ENCODE results near the gene ZFAND2B. TPM values are rescaled to one million over a fixed set of nuclear protein-coding genes. Genes with fewer than 3 reads are reported as not detected.

Gene ZFAND2B
- polyA plus RNA-seq, 1 experiment: 62.9 TPM

DNA sequence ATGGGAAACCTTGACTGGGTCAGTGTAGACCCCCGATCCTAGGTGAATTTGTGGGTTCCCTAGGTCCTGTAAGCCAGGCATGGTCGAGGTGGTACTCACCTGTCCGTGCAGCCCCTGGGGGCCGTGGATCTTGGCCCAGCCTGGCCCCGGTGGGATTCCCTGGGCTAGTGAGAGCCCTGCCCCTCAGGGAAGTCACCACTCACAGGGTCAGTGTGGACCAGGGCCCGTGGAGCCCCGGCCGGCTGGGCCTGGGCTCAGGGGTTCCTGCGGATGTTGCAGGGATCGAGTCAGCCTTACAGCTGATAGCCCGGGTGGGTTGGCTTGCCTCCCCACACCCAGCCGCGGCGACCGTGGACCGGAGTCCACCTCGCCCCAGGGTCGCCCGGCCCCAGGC, 22.3 kb downstream of the ZFAND2B start:
- H3K27me3 ChIP-seq (ENCODE audit: control insufficient read depth, insufficient read depth, low read length): no peaks in the 10 kb centered on the region
- peak overlapping the region; percentile 64 for H3K4me3 ChIP-seq (ENCODE audit: low read depth, low read length)
- CTCF ChIA-PET: interaction anchor here (1.4 to 4.9 kb wide), 7 partner anchors 10 to 70 kb away, joined by 3 to 29 read pairs (median 6); partner anchors contain the start of genes GLB1L, NHEJ1 and STK16
- TF ChIP-seq, protein P1, sequence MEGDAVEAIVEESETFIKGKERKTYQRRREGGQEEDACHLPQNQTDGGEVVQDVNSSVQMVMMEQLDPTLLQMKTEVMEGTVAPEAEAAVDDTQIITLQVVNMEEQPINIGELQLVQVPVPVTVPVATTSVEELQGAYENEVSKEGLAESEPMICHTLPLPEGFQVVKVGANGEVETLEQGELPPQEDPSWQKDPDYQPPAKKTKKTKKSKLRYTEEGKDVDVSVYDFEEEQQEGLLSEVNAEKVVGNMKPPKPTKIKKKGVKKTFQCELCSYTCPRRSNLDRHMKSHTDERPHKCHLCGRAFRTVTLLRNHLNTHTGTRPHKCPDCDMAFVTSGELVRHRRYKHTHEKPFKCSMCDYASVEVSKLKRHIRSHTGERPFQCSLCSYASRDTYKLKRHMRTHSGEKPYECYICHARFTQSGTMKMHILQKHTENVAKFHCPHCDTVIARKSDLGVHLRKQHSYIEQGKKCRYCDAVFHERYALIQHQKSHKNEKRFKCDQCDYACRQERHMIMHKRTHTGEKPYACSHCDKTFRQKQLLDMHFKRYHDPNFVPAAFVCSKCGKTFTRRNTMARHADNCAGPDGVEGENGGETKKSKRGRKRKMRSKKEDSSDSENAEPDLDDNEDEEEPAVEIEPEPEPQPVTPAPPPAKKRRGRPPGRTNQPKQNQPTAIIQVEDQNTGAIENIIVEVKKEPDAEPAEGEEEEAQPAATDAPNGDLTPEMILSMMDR (IDR thresholded peaks at IDR 0.05; ENCODE audit: insufficient read depth, low read depth, low read length): no peak
- POLR2A ChIA-PET: interaction anchor here (0.5 to 1.2 kb wide), 2 partner anchors 20 to 267 kb away, joined by 3 read pairs; no protein-coding TSS in a partner anchor
- DNase-seq (ENCODE audit: low read depth): no peak
- H3K36me3 ChIP-seq (ENCODE audit: control insufficient read depth, insufficient read depth, low read length): peaks cover 34% of the 10 kb centered on the region

- POLR2A ChIA-PET: interaction anchor here (0.5 to 1.2 kb wide), 6 partner anchors 12 to 724 kb away, joined by 3 to 5 read pairs (median 4); partner anchors contain the start of genes GLB1L and STK16
- Histone ChIP-seq H3K36me3 (ENCODE audit: control insufficient read depth, insufficient read depth, low read length) (peaks cover 34% of the 10 kb centered on the region), H3K4me3 (ENCODE audit: low read depth, low read length) (peak within 1 kb of the TSS; percentile 64), H3K27me3 (ENCODE audit: control insufficient read depth, insufficient read depth, low read length) (no peaks in the 10 kb centered on the region)
- CTCF ChIA-PET: interaction anchor here (0.7 to 4.9 kb wide), 9 partner anchors 10 to 70 kb away, joined by 3 to 29 read pairs (median 5); partner anchors contain the start of genes GLB1L, STK16 and TUBA4B
- peak; percentile 97 for DNase-seq (ENCODE audit: low read depth)
- TF ChIP-seq, protein P1 (IDR thresholded peaks at IDR 0.05; ENCODE audit: insufficient read depth, low read depth, low read length): no peak
These were observed 22.9 kb downstream of the ZFAND2B start, which contains the start of the genes ANKZF1 and ATG9A for GRCh38 chr2:219229305-219230058. Gene ANKZF1, plus strand, starts transcription at chr2:219229806. Its CDS starts 452 bp downstream, at chr2:219230258. Gene ATG9A, minus strand, starts transcription at chr2:219229636. Its CDS starts 1,612 bp downstream, at chr2:219228024.

- ChIA-PET POLR2A (interaction anchor here (0.6 to 1.2 kb wide), 5 partner anchors 12 to 725 kb away, joined by 3 to 5 read pairs (median 3); partner anchors contain the start of genes GLB1L and STK16), CTCF (interaction anchor here (0.7 to 4.9 kb wide), 11 partner anchors 9 to 70 kb away, joined by 3 to 29 read pairs (median 5); partner anchors contain the start of genes GLB1L, STK16 and TUBA4B)
- DNase-seq (ENCODE audit: low read depth): no peak
- Histone ChIP-seq H3K4me3 (ENCODE audit: low read depth, low read length) (peak overlapping the region; percentile 64), H3K27me3 (ENCODE audit: control insufficient read depth, insufficient read depth, low read length) (no peaks in the 10 kb centered on the region), H3K36me3 (ENCODE audit: control insufficient read depth, insufficient read depth, low read length) (peaks cover 36% of the 10 kb centered on the region)
- TF ChIP-seq, protein P1 (IDR thresholded peaks at IDR 0.05; ENCODE audit: insufficient read depth, low read depth, low read length): no peak
These were observed 23.5 kb downstream of the ZFAND2B start for GRCh38 chr2:219230059-219230540.

DNA sequence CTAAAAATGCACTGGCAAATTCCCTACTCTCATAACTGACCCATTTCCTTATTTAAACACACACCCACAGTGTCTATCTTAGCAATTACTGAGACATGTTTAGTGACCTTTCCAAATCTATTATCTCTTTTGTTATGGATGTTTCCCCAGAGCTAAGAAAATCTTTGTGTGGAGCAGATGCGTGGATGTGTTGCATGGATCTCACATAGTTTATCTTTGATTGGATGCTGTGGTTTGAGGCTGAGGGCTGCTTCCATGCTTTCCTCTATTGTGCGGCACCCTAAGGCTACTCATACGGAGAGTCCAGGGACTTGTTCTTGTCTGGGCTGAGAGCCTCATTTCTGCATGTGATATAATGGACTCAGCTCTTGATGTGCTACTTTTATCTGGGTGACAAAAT, 27.7 kb downstream of the ZFAND2B start:
- POLR2A ChIA-PET: no interaction called here
- CTCF ChIA-PET: interaction anchor here (1.0 to 1.2 kb wide), 2 partner anchors 61 to 64 kb away, joined by 4 read pairs; no protein-coding TSS in a partner anchor

More for the DNA sequence above, 27.7 kb downstream of the ZFAND2B start:
- no peak for DNase-seq (ENCODE audit: low read depth)
- peaks cover 46% of the 10 kb centered on the region for H3K36me3 ChIP-seq (ENCODE audit: control insufficient read depth, insufficient read depth, low read length)
- no peak overlapping the region for H3K4me3 ChIP-seq (ENCODE audit: low read depth, low read length)
- TF ChIP-seq, protein P1 (IDR thresholded peaks at IDR 0.05; ENCODE audit: insufficient read depth, low read depth, low read length): no peak
- no peaks in the 10 kb centered on the region for H3K27me3 ChIP-seq (ENCODE audit: control insufficient read depth, insufficient read depth, low read length)

Data from BJ (cell line).